Measurements from ENCODE around the gene PARP9. TPM values are rescaled to one million over a fixed set of nuclear protein-coding genes. Genes with fewer than 3 reads are reported as not detected.

Gene PARP9
- total and polyA plus RNA-seq, 2 of the 4 experiments (the other 2 are of a cell fraction): 6.7 to 7.7 TPM

GRCh38 chr3:122533480-122533879 is 30.6 kb downstream of the PARP9 start:
- TF ChIP-seq RCOR1 (IDR thresholded peaks at IDR 0.05; ENCODE audit: insufficient replicate concordance, low read length) (no peak), USF2 (IDR thresholded peaks at IDR 0.05; ENCODE audit: low read depth, low read length) (no peak), BHLHE40 (IDR thresholded peaks at IDR 0.05; ENCODE audit: low read depth, low read length) (no peak), RFX5 (IDR thresholded peaks at IDR 0.05; ENCODE audit: low read depth, low read length) (no peak), FOS (IDR thresholded peaks at IDR 0.05; ENCODE audit: low read depth, low read length) (no peak), MAZ (IDR thresholded peaks at IDR 0.05; ENCODE audit: borderline replicate concordance, low read depth, low read length) (no peak), MXI1 (IDR thresholded peaks at IDR 0.05; ENCODE audit: borderline replicate concordance, low read depth, low read length) (no peak)
- Histone ChIP-seq H4K20me1 (ENCODE audit: insufficient read depth, low read length) (no peaks in the 10 kb centered on the region), H2AFZ (replicated peaks; ENCODE audit: low read length, poor library complexity) (no peak overlapping the region), H3K27me3 (ENCODE audit: control insufficient read depth, insufficient read depth, low read length) (no peaks in the 10 kb centered on the region), H3K56ac (ENCODE audit: extremely low read depth, insufficient read depth, low read length) (no peak overlapping the region), H3K9me1 (ENCODE audit: insufficient read depth, low read length) (peaks cover 4% of the 10 kb centered on the region; the same call in 1 of the 2 replicates), H4K8ac (ENCODE audit: low read depth in 2 of 2, low read length in 2 of 2) (no peak overlapping the region), H3K4ac (ENCODE audit: low read depth, low read length) (no peak overlapping the region), H3K18ac (ENCODE audit: low read depth, low read length) (no peak overlapping the region), H2BK5ac (ENCODE audit: low read depth, low read length, poor library complexity, severe bottlenecking) (no peak overlapping the region), H3K4me2 (ENCODE audit: low read depth, low read length) (no peak overlapping the region), H3K4me1 (ENCODE audit: control insufficient read depth, insufficient read depth, low read length) (no peaks in the 10 kb centered on the region), H3K36me3 (ENCODE audit: control insufficient read depth, insufficient read depth, low read length) (peaks cover 12% of the 10 kb centered on the region), H2BK15ac (ENCODE audit: low read depth, low read length) (no peak overlapping the region), H2BK120ac (ENCODE audit: low read depth, low read length) (no peak overlapping the region), H3K79me1 (ENCODE audit: low read depth in 1 of 2, low read length in 2 of 2) (no peaks in the 10 kb centered on the region), H3K9me3 (ENCODE audit: control insufficient read depth, insufficient read depth, low read length) (no peaks in the 10 kb centered on the region), H2AK9ac (replicated peaks; ENCODE audit: low read depth, low read length, poor library complexity) (no peak overlapping the region), H3K14ac (replicated peaks; ENCODE audit: low read depth, low read length) (no peak overlapping the region), H2AK5ac (ENCODE audit: low read depth, low read length) (no peak overlapping the region), H4K91ac (ENCODE audit: insufficient read depth, low read depth, low read length) (no peak overlapping the region), H4K5ac (ENCODE audit: low read depth, low read length) (no peak overlapping the region), H3K23ac (ENCODE audit: low read depth, low read length) (no peak overlapping the region), H3K4me3 (ENCODE audit: insufficient read depth, low read depth, low read length) (no peak overlapping the region), H3K27ac (ENCODE audit: insufficient read depth, low read length) (no peak overlapping the region), H3K9ac (ENCODE audit: low read depth, low read length) (no peak overlapping the region), H2BK20ac (ENCODE audit: low read depth, low read length) (no peak overlapping the region)
- ATAC-seq (ENCODE audit: low read depth) (peak; percentile 25; the same call in 1 of the 2 replicates), DNase-seq (no peak)
- CTCF ChIA-PET: interaction anchor here (0.6 kb wide), 1 partner anchor 13 kb away, joined by 5 read pairs; no protein-coding TSS in a partner anchor
- no TSS peak for BruUV-seq (replicated peaks)
- intact Hi-C loops (cut with micrococcal nuclease) (no loop called here), dilution Hi-C loops (cut with HindIII; ENCODE audit: low sequenced_read_pairs, unreplicated experiment) (no loop called here), in situ Hi-C loops (cut with MboI; ENCODE audit: low sequenced_read_pairs) (no loop called here)
- POLR2A ChIA-PET (ENCODE audit: unreplicated experiment): no interaction called here
- no CpG with 5 or more reads among the region's 2 CpGs for WGBS, 2 experiments (ENCODE audit: extremely low coverage in 2 of 2, insufficient read length in 1 of 2)

All from IMR-90 (cell line).